Uterus (tissue), 4 donors: ENCODE results near the gene FYCO1. TPM values are rescaled to one million over a fixed set of nuclear protein-coding genes. Genes with fewer than 3 reads are reported as not detected.

Experiments
- DNase-seq, 2 donors: peaks; one replicate each; pipeline ENCODE4 v3.0.0-alpha.2; 2019 to 2020
- H3K27ac ChIP-seq, 2 donors: fragments of 200-600 bp; sonication (generic); 1 replicate in 1 of 2; 2 replicates in 1 of 2; pipeline ENCODE4 v1.5.1; 2016 to 2018
- H3K27me3 ChIP-seq, 2 donors: fragments of 200-600 bp; sonication (generic); one replicate each; pipeline ENCODE4 v1.5.1; 2018 to 2019; ENCODE audit warnings: control low read depth in 1 of 2
- H3K36me3 ChIP-seq, 2 donors: fragments of 200-600 bp; sonication (generic); one replicate each; pipeline ENCODE4 v1.5.1; 2019; ENCODE audit warnings: control low read depth in 1 of 2
- H3K4me1 ChIP-seq, 2 donors: fragments of 200-600 bp; sonication (generic); one replicate each; pipeline ENCODE4 v1.5.1; 2018 to 2019; ENCODE audit warnings: control low read depth in 1 of 2
- H3K4me3 ChIP-seq, 2 donors: fragments of 200-600 bp; sonication (generic); 1 replicate in 1 of 2; 2 replicates in 1 of 2; pipeline ENCODE4 v1.5.1; 2018 to 2019; ENCODE audit warnings: mild to moderate bottlenecking in 1 of 2
- H3K9me3 ChIP-seq, 2 donors: fragments of 200-600 bp; sonication (generic); one replicate each; pipeline ENCODE4 v1.5.1; 2019; ENCODE audit warnings: control low read depth in 1 of 2
- CTCF ChIP-seq, 4 experiments: fragments of 200-600 bp in 2 of 4; fragments of 450-650 bp in 2 of 4; sonication (generic) in 2 of 4; IDR thresholded peaks; one replicate each; pipeline ENCODE4 v1.5.1; 2016 to 2019; ENCODE audit warnings: antibody characterized with exemption in 4 of 4, mild to moderate bottlenecking in 2 of 4, moderate library complexity in 1 of 4
- POLR2A ChIP-seq, 2 donors: fragments of 450-650 bp; IDR thresholded peaks; one replicate each; pipeline ENCODE4 v1.6.1; 2016; ENCODE audit warnings: antibody characterized with exemption in 2 of 2, mild to moderate bottlenecking in 1 of 2, moderate library complexity in 1 of 2
- intact Hi-C: fragments of 100-400 bp; cut with DNase I; formaldehyde crosslinking; loops from one replicate; pipeline ENCODE4 v1.15.1; 2023; ENCODE audit warnings: low total_unique reads
- total RNA-seq, 4 donors: library from RNA; depleted of rRNA in 3 of 4; stranded (reverse); fragments of >200 nt in 3 of 4; gene quantifications; one replicate each; pipeline versions ENCODE4 v1.1.0 to v1.2.4, GENCODE V29; 2014 to 2023
- donor health status: DM: yes; HTN: yes; CAD: no.

The FYCO1 gene
- total RNA-seq, 4 donors from 2014 or later: 16.5 to 74.4 (median 27.8) TPM

DNA sequence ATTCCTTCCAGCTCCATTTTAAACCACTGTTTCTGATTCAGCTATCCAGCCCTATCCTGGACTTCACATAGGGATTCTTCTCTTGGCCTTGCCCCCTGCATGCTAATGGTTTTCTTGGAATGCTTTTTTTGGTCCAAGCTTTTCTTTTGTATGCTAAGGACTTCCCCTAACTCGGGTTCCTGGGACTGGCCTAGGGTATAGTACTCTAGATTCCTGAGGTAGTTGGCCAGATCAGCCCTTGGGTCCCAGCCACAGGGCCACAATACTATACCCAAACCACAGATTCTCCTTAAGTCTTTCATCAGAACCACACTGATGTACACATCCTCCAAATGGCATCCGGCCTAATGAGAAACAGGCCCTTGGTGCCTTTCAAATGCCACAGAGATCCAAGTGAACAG lies 2.8 kb downstream of the FYCO1 start:
- intact Hi-C loops: no loop called here
- peak overlapping the region; percentile 53 to 94 for H3K27ac ChIP-seq
- no peaks in the 10 kb centered on the region for H3K27me3 ChIP-seq
- peaks cover 19 to 29% of the 10 kb centered on the region in 2 donors for H3K4me1 ChIP-seq
- DNase-seq: no peak
- no peaks in the 10 kb centered on the region for H3K36me3 ChIP-seq
- TF ChIP-seq CTCF (IDR thresholded peaks at IDR 0.05) (no peak), POLR2A (IDR thresholded peaks at IDR 0.05) (no peak)
- no peak overlapping the region for H3K4me3 ChIP-seq
- H3K9me3 ChIP-seq: no peaks in the 10 kb centered on the region

DNA sequence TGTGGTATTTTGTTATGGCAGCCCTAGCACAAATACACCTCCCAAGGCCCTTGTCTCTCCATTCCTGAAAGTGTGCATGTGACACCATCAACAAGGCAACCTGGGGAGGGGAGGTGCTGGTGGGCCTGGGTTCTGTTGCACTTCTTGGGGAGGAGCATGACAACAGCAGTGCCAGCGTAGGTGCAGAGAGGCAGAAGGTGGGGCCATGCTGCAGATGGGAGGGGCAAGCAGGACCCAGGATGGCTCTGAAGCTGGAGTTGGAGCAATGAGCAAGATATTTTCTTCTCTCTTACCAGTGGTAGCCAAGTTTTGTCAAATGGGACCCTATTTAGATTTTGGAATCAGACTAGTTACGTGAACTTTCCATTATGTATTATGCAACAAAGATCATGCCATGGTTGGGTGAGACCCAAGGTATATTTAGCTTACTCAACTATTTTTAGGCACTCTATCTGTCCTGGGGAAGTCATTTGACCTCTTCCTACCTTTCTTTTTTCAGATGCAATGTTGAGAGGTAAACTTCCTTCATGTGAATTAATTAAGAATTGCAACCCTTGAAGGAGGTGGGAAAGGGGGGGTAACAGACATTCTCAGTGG lies 3.4 kb downstream of the FYCO1 start:
- Histone ChIP-seq H3K27ac (peak overlapping the region; percentile 53 to 94), H3K9me3 (no peaks in the 10 kb centered on the region), H3K4me1 (peaks cover 20 to 31% of the 10 kb centered on the region in 2 donors), H3K27me3 (no peaks in the 10 kb centered on the region), H3K36me3 (no peaks in the 10 kb centered on the region), H3K4me3 (no peak overlapping the region)
- intact Hi-C loops: no loop called here
- no peak for DNase-seq
- TF ChIP-seq POLR2A (IDR thresholded peaks at IDR 0.05): no peak
- no peak for TF ChIP-seq CTCF (IDR thresholded peaks at IDR 0.05)

DNA sequence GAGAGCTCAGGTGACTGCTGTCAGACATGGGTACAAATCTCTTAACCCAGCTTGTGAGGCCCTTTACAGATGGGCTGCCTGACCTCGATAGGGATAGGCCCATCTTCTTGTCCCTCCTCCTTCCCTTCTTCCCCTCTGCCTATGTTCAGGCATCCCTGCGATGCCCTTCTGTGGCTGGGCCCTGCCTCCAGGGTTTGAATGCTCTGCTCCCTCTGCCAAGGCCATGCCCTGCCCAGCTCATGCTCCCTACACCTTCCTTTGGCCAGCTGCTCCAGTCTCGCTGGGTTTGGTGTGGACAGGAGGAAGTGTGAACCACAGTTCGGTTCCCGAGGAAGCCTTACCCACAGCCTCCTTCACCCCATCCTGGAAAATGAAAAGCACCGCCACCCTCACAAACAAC lies 4.3 kb downstream of the FYCO1 start:
- Histone ChIP-seq H3K4me3 (no peak overlapping the region), H3K27me3 (no peaks in the 10 kb centered on the region), H3K36me3 (no peaks in the 10 kb centered on the region), H3K4me1 (peaks cover 28 to 39% of the 10 kb centered on the region in 2 donors), H3K9me3 (no peaks in the 10 kb centered on the region), H3K27ac (peak overlapping the region; percentile 53 to 94)
- no peak for DNase-seq
- no peak for TF ChIP-seq POLR2A (IDR thresholded peaks at IDR 0.05)
- TF ChIP-seq CTCF (IDR thresholded peaks at IDR 0.05): no peak
- intact Hi-C loops: no loop called here

GRCh38 chr3:45990181-45990580 lies 5.4 kb downstream of the FYCO1 start:
- intact Hi-C loops: no loop called here

More at GRCh38 chr3:45990181-45990580, 5.4 kb downstream of the FYCO1 start:
- H3K9me3 ChIP-seq: no peaks in the 10 kb centered on the region
- no peaks in the 10 kb centered on the region for H3K36me3 ChIP-seq
- peak overlapping the region; percentile 72 to 96 for H3K27ac ChIP-seq
- no peak for DNase-seq
- TF ChIP-seq CTCF (IDR thresholded peaks at IDR 0.05) (no peak), POLR2A (IDR thresholded peaks at IDR 0.05) (no peak)
- H3K4me3 ChIP-seq: no peak overlapping the region
- H3K27me3 ChIP-seq: no peaks in the 10 kb centered on the region
- peaks cover 33 to 49% of the 10 kb centered on the region in 2 donors for H3K4me1 ChIP-seq
